HCEC 1CT (cell line): ENCODE data around the gene KRTAP10-12.

Experiments used
- DNase-seq: peaks from one replicate; pipeline ENCODE4 v3.0.0-alpha.2; 2017

The KRTAP10-12 gene

DNA sequence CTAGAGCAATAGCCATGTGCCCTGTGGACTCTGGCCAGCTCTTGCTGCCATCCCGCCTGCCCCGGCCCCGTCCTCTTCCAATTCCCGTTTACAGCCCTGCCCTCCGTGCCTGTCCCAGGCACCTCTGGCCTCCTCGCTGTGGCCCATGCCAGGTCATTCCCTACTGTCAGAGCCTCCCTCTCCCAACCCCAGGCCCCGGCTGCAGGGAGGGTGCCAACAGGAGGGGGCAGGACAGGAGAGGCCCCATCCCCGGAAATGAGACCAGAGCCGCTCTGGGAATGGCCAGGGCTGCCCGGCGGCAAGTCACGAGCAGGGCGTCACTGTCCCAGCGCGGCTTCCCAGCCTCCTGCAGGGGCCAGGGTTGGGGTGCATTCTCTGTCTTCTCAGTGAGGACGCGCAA lies 37.9 kb downstream of the KRTAP10-12 start:
- DNase-seq, result no peak

DNA sequence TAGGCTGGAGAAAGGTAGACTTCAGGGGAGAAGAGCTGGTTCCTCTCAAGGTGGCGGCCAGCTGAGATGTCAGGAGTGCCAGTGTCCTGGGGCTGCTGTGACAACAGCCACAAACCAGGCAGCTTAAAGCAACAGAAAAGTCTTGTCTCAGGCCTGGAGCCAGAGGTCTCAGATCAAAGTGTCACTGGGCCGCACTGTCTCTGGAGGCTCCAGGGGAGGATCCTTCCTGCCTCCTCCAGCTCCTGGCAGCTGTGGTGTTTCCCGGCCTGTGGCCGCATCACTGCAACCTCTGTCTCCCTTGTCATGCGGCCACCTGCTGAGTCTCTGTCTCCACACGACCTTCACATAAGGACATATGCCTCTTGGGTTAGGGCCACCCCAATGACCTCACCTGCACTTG lies 38.8 kb downstream of the KRTAP10-12 start:
- DNase-seq, result no peak

DNA sequence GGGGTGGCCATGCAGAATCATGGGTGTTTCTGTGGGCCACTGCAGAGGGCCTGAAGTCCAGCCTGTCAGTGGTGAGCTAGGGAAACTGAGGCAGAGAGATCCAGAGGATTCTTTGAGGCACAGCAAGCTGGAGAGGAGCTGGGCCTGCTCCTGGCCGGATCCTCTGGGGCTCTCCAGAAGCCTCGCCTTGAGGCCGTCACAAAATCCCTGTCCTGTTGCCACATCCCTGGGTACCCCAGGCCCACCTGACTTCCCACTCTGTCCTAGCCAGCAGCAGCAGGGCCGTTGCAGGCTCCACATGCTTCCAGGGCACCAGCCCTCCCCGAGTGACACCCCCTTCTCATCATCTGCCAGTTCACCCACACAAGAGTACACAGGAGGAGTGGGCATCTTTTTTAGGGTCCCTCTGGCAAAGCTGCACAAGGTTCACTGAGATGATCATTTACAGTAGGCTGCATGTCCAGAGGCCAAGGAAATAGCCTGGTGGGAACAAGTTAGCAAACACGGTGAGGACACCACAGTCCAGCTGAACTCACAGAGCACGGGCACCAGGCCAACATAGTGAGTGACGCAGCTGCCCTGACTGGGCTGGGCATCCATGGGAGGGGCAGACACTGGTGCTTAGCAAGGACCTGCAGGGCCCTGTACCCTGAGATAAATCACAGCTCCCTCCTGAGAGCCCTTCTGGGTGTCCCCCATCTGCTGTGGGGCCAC lies 39.5 kb downstream of the KRTAP10-12 start:
- DNase-seq, result no peak

DNA sequence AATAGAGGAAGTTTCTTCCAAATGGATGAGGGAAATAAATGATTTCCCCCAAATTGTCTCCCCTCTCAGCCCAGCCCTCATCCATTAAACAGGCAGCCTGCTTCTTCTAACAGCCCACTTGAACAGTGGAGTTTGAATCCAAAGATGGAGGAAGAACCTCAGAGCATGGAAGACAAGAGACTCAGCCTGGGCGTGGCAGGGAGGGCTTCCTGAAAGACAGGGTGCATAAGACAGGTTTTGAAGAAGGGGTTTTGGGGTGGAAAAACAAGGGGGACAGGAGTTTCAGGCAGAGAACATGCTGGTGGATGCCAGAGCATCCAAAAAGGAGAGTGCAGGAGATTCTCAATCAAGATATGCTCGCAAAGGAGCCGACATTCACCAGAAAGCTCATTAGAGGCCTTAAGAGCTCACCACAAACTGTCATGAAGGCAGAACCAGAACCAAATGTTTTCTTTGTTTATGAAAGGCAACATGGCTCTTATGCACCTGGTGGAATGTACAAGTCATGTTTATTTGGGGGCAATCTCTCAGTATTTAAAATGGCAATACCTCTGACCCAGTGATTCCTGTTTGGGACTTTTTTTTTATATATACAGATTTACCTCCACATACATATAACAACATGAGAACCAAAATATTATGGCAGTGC lies 40.9 kb downstream of the KRTAP10-12 start:
- DNase-seq, result no peak

DNA sequence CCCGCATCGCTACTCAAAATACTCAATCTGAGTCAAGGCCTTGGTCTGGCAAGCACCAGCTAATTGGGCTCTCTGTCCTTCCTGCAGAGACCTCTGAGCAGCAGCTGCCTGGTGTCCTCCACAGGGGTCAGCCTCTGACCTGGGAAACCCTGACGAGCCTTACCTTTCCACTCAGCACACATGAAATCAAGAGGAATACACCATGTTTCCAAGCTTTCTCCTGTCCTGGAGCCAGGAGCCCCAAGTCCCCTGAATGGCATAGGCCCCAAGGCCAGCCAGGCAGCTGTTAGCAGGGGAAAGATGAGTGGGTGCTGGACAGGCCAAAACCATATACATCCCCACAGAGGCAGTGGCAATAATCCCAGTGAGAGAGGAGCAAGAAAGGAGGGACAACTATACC lies 41.6 kb downstream of the KRTAP10-12 start:
- DNase-seq, result no peak

DNA sequence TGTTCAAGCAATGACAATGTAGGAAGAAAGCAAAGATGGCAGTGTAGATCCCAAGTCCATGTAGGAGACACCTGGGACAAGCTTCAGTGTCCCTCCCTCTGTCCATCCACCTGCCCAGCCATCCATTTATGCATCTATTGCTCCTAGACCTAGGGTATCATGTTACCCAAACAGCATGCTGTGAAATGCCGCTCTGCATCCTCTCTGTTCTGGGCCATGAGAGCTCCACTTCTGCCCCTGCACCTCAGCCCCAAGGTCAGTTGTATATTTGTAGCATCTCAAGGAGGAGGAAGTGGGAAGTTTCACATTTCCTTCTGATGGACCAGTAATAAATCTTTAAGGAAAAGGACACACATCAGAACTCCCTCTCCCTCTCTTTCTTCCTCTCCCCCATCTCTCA lies 42.3 kb downstream of the KRTAP10-12 start:
- DNase-seq, result no peak

DNA sequence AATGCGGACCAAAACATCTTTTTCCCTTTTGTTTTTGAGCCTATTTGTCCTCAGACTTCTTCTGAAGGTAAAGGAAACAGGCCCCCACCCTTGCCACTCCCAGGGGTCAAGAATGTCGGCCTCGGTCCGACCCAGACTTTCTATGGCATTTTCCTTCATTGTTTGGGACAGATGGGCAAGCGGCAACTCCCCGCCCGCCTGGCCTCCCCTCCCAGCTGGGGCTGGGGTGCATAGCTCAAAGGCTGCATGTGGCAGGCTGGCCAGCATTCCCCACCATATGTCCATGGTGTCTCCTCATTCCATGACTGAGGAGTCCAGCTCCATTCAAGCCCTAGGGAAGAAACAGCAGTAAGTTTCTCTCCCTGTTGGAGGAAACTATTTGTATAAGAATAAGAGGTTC lies 43.8 kb downstream of the KRTAP10-12 start:
- DNase-seq, result no peak

DNA sequence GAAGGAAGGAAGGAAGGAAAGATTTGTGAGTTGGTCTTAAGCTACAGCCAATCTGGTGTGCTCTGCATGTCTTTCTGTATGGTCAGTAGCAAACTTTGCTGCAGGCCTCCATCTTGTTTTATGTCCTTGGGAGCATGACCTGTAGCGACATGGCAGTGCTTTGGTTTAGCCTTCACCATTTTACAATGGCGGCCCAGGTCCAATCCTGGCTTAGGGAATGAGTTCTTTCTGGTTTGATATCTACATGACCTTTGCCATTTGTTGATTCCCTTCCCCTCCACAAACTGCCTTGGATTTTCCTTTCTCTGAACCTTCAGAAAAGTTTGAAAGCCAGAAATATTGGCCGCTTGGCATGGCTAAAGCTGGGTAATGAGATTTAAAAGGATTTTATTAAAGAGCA lies 44.9 kb downstream of the KRTAP10-12 start:
- DNase-seq, result no peak

DNA sequence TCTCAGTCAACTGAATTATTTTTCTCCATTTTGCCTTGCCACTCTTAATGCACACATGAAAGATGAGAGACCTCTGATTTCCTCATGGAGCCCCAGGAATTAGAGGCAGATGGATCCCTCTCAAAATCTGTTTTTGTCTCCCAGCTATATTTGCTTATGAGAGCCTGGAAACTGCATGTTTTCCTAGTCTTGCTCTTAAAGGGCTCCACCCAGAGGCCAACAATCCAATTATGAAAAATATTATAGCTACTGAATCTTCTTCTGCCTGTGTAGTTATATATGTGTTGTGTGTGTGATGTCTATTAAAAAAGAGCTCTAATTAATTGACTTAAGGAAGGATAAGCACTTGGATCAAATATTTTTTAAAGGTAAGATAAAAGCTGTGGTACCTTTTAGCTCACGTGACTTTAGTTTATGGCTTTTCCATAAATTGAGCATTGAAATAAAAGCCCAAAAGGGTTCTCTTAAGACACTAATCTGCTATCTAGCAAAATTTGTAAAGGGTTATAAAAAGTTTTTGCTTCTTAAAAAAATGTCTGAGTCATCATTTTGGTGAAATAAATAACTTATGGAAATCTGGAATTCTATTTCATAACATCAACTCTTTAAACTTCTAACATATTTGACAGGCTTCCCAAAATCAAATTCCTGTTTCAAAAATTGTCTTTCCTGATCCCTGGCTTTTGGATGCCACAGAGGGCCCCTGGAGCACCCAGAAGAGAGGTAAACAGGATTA lies 45.6 kb downstream of the KRTAP10-12 start:
- peak; percentile 23 for DNase-seq
